Suprapubic skin (tissue), 4 donors: Measurements from ENCODE around the gene NTF4.

ENCODE experiments used
- EP300 ChIP-seq: sonication (generic); formaldehyde crosslinking; IDR thresholded peaks from one replicate; pipeline ENCODE4 v1.6.1; 2017; ENCODE audit warnings: antibody characterized with exemption
- POLR2A ChIP-seq, 2 donors: fragments of 450-650 bp; IDR thresholded peaks; one replicate each; pipeline ENCODE4 v1.6.1; 2017; ENCODE audit warnings: antibody characterized with exemption in 2 of 2, mild to moderate bottlenecking in 2 of 2, moderate library complexity in 2 of 2
- POLR2AphosphoS5 ChIP-seq, 3 donors: sonication (generic); formaldehyde crosslinking; IDR thresholded peaks; one replicate each; pipeline ENCODE4 v1.6.1; 2017; ENCODE audit warnings: antibody characterized with exemption in 3 of 3
- TF ChIP-seq, protein P1 (sequence below), 2 donors: fragments of 200-600 bp in 1 of 2; fragments of 450-650 bp in 1 of 2; sonication (generic) in 1 of 2; IDR thresholded peaks; one replicate each; pipeline ENCODE4 v1.5.1; 2016 to 2019; ENCODE audit warnings: antibody characterized with exemption in 2 of 2, mild to moderate bottlenecking in 1 of 2, moderate library complexity in 1 of 2

DNA sequence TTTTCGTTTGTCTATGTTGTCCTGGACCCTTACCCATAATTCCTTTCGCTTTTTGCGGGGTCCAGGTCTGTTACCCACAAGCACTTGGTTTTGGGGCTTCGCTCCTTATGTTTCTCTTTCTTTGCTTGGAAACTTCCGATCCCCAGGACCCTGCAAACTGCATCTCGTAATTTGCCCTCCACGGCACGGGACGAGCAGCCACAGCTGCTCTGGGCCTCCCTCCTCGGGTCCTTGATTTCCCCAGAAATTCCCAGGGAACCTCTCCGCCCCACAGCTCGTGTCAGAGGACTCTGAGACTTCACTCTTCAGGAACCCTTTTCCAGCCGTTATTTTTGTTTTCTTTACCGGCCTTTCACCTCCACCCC, 21.2 kb upstream of the NTF4 start:
- TF ChIP-seq, protein P1, sequence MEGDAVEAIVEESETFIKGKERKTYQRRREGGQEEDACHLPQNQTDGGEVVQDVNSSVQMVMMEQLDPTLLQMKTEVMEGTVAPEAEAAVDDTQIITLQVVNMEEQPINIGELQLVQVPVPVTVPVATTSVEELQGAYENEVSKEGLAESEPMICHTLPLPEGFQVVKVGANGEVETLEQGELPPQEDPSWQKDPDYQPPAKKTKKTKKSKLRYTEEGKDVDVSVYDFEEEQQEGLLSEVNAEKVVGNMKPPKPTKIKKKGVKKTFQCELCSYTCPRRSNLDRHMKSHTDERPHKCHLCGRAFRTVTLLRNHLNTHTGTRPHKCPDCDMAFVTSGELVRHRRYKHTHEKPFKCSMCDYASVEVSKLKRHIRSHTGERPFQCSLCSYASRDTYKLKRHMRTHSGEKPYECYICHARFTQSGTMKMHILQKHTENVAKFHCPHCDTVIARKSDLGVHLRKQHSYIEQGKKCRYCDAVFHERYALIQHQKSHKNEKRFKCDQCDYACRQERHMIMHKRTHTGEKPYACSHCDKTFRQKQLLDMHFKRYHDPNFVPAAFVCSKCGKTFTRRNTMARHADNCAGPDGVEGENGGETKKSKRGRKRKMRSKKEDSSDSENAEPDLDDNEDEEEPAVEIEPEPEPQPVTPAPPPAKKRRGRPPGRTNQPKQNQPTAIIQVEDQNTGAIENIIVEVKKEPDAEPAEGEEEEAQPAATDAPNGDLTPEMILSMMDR (IDR thresholded peaks at IDR 0.05) = no peak
- no peak for TF ChIP-seq POLR2A (IDR thresholded peaks at IDR 0.05)
- no peak for TF ChIP-seq POLR2AphosphoS5 (IDR thresholded peaks at IDR 0.05)
- no peak for TF ChIP-seq EP300
